ENCODE data around the gene KLK12.

The KLK12 gene

DNA sequence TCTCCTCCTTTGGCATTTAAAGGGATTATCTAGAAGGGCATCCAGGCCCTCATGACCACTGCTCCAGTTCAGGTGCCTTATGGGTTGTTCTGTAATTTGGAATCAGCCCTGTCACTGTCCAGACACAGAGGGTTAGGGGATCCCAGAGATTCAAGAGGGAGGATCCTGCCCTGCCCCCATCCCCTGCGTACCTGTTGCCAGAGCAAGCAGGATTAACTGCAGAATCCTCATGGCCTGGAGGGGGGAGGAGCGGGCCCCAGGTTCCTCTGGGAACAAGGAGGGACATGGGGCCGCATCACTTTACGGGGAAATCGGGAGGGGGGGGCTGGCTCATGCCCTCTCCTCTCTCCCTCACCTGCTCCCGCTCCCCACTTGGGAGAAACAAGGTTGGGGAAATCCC is 9.4 kb downstream of the KLK12 start:
- Histone ChIP-seq H3K4me1 (ENCODE audit: control insufficient read depth in 1 of 2, insufficient read depth in 2 of 2, low read length in 2 of 2) (no peaks in the 10 kb centered on the region), H3K36me3 (ENCODE audit: control insufficient read depth in 1 of 2, insufficient read depth in 2 of 2, low read length in 2 of 2) (no peaks in the 10 kb centered on the region), H3K27me3 (ENCODE audit: low read depth, low read length) (no peaks in the 10 kb centered on the region), H3K4me3 (ENCODE audit: low read depth in 1 of 2, low read length in 2 of 2) (no peak overlapping the region), H3K27ac (ENCODE audit: low read length) (no peak overlapping the region), H3K9me3 (ENCODE audit: control insufficient read depth in 1 of 2, low read length in 2 of 2) (no peaks in the 10 kb centered on the region)

GRCh38 chr19:51024924-51025323 is 9.9 kb downstream of the KLK12 start:
- Histone ChIP-seq H3K36me3 (ENCODE audit: control insufficient read depth in 1 of 2, insufficient read depth in 2 of 2, low read length in 2 of 2) (no peaks in the 10 kb centered on the region), H3K27ac (ENCODE audit: low read length) (no peak overlapping the region), H3K27me3 (ENCODE audit: low read depth, low read length) (peaks cover 4% of the 10 kb centered on the region), H3K4me1 (ENCODE audit: control insufficient read depth in 1 of 2, insufficient read depth in 2 of 2, low read length in 2 of 2) (peaks cover 0 to under 1% of the 10 kb centered on the region in 2 donors), H3K4me3 (ENCODE audit: low read depth in 1 of 2, low read length in 2 of 2) (no peak overlapping the region), H3K9me3 (ENCODE audit: control insufficient read depth in 1 of 2, low read length in 2 of 2) (no peaks in the 10 kb centered on the region)

DNA sequence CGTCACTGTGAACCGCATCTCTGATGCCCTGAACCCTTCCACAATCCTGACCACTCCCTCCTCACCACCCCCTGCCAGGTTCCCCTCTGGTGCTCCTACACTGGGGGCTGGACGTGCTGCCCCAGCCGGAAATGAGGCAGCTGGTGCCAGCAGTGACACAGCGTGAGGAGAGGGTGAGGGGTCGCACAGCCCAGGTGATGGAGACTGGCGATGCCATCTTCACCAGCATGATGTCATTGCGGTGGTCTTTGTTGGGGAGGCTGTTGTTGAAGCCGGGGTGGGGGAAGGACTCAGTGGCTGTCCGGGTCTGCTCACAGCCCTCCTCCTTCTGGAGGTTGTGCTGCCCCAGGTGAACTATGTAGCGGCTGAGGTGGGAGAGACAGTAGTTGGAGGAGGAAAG is 10.9 kb downstream of the KLK12 start:
- H3K4me1 ChIP-seq (ENCODE audit: control insufficient read depth in 1 of 2, insufficient read depth in 2 of 2, low read length in 2 of 2): peaks cover 0 to 10% of the 10 kb centered on the region in 2 donors
- H3K9me3 ChIP-seq (ENCODE audit: control insufficient read depth in 1 of 2, low read length in 2 of 2): no peaks in the 10 kb centered on the region
- no peaks in the 10 kb centered on the region for H3K36me3 ChIP-seq (ENCODE audit: control insufficient read depth in 1 of 2, insufficient read depth in 2 of 2, low read length in 2 of 2)
- no peak overlapping the region for H3K27ac ChIP-seq (ENCODE audit: low read length)
- H3K27me3 ChIP-seq (ENCODE audit: low read depth, low read length): peaks cover 5% of the 10 kb centered on the region
- no peak overlapping the region for H3K4me3 ChIP-seq (ENCODE audit: low read depth in 1 of 2, low read length in 2 of 2)

GRCh38 chr19:51022526-51022925 is 12.3 kb downstream of the KLK12 start:
- Histone ChIP-seq H3K27ac (ENCODE audit: low read length) (no peak overlapping the region), H3K27me3 (ENCODE audit: low read depth, low read length) (peaks cover 5% of the 10 kb centered on the region), H3K4me3 (ENCODE audit: low read depth in 1 of 2, low read length in 2 of 2) (no peak overlapping the region), H3K4me1 (ENCODE audit: control insufficient read depth in 1 of 2, insufficient read depth in 2 of 2, low read length in 2 of 2) (peaks cover 0 to 15% of the 10 kb centered on the region in 2 donors), H3K9me3 (ENCODE audit: control insufficient read depth in 1 of 2, low read length in 2 of 2) (no peaks in the 10 kb centered on the region), H3K36me3 (ENCODE audit: control insufficient read depth in 1 of 2, insufficient read depth in 2 of 2, low read length in 2 of 2) (no peaks in the 10 kb centered on the region)

GRCh38 chr19:51020988-51021651 is 13.7 kb downstream of the KLK12 start:
- Histone ChIP-seq H3K9me3 (ENCODE audit: control insufficient read depth in 1 of 2, low read length in 2 of 2) (no peaks in the 10 kb centered on the region), H3K27me3 (ENCODE audit: low read depth, low read length) (peaks cover 5% of the 10 kb centered on the region), H3K4me3 (ENCODE audit: low read depth in 1 of 2, low read length in 2 of 2) (no peak overlapping the region), H3K27ac (ENCODE audit: low read length) (no peak overlapping the region), H3K4me1 (ENCODE audit: control insufficient read depth in 1 of 2, insufficient read depth in 2 of 2, low read length in 2 of 2) (peaks cover 0 to 23% of the 10 kb centered on the region in 2 donors), H3K36me3 (ENCODE audit: control insufficient read depth in 1 of 2, insufficient read depth in 2 of 2, low read length in 2 of 2) (no peaks in the 10 kb centered on the region)

GRCh38 chr19:51019544-51019925 is 15.3 kb downstream of the KLK12 start, which contains the start of gene KLK10:
Gene KLK10, minus strand, starts transcription at chr19:51019709. Its CDS starts 579 bp downstream, at chr19:51019130.
- Histone ChIP-seq H3K36me3 (ENCODE audit: control insufficient read depth in 1 of 2, insufficient read depth in 2 of 2, low read length in 2 of 2) (no peaks in the 10 kb centered on the region), H3K27ac (ENCODE audit: low read length) (no peak within 1 kb of the TSS), H3K4me1 (ENCODE audit: control insufficient read depth in 1 of 2, insufficient read depth in 2 of 2, low read length in 2 of 2) (peaks cover 0 to 23% of the 10 kb centered on the region in 2 donors), H3K27me3 (ENCODE audit: low read depth, low read length) (peaks cover 9% of the 10 kb centered on the region), H3K9me3 (ENCODE audit: control insufficient read depth in 1 of 2, low read length in 2 of 2) (no peaks in the 10 kb centered on the region), H3K4me3 (ENCODE audit: low read depth in 1 of 2, low read length in 2 of 2) (peak within 1 kb of the TSS in 1 of 2 donors; percentile 28)

GRCh38 chr19:51018745-51019543 is 15.9 kb downstream of the KLK12 start:
- H3K27ac ChIP-seq (ENCODE audit: low read length): no peak overlapping the region
- H3K27me3 ChIP-seq (ENCODE audit: low read depth, low read length): peaks cover 12% of the 10 kb centered on the region
- peaks cover 0 to 23% of the 10 kb centered on the region in 2 donors for H3K4me1 ChIP-seq (ENCODE audit: control insufficient read depth in 1 of 2, insufficient read depth in 2 of 2, low read length in 2 of 2)
- H3K36me3 ChIP-seq (ENCODE audit: control insufficient read depth in 1 of 2, insufficient read depth in 2 of 2, low read length in 2 of 2): no peaks in the 10 kb centered on the region
- H3K9me3 ChIP-seq (ENCODE audit: control insufficient read depth in 1 of 2, low read length in 2 of 2): no peaks in the 10 kb centered on the region
- peak overlapping the region in 1 of 2 donors; percentile 28 for H3K4me3 ChIP-seq (ENCODE audit: low read depth in 1 of 2, low read length in 2 of 2)

GRCh38 chr19:51016798-51017683 is 17.8 kb downstream of the KLK12 start:
- Histone ChIP-seq H3K4me3 (ENCODE audit: low read depth in 1 of 2, low read length in 2 of 2) (peak overlapping the region in 1 of 2 donors; percentile 41), H3K27me3 (ENCODE audit: low read depth, low read length) (peaks cover 12% of the 10 kb centered on the region), H3K27ac (ENCODE audit: low read length) (no peak overlapping the region), H3K4me1 (ENCODE audit: control insufficient read depth in 1 of 2, insufficient read depth in 2 of 2, low read length in 2 of 2) (peaks cover 0 to 23% of the 10 kb centered on the region in 2 donors), H3K36me3 (ENCODE audit: control insufficient read depth in 1 of 2, insufficient read depth in 2 of 2, low read length in 2 of 2) (no peaks in the 10 kb centered on the region), H3K9me3 (ENCODE audit: control insufficient read depth in 1 of 2, low read length in 2 of 2) (no peaks in the 10 kb centered on the region)

DNA sequence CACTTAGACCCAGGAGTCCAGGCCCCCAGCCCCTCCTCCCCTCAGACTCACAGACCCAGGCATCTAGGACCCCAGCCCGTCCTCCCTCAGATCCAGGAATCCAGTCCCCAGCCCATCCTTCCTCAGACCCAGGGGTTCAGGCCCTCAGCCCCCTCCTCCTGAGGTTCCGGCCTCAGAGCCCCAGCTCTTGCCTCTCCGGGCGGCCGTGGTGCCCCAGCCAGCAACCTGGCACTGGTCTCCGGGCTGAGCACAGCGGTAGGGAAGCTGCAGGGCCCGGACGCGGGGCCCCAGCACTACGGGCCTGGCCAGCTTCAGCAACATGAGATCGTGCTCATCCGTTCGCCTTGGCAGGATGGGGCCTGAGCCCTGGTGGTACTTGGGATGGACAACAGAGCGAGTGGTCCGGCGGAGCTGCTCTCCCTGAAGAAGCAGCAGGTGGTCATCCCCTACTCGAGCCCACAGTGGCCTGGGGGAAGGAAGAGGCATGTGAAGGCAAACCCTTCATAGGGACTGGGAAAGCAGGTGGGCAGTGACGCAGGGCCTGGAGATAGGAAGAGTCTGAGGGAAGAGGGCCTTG is 19.0 kb downstream of the KLK12 start:
- H3K27me3 ChIP-seq (ENCODE audit: low read depth, low read length): peaks cover 12% of the 10 kb centered on the region
- H3K27ac ChIP-seq (ENCODE audit: low read length): no peak overlapping the region
- no peaks in the 10 kb centered on the region for H3K9me3 ChIP-seq (ENCODE audit: control insufficient read depth in 1 of 2, low read length in 2 of 2)
- no peaks in the 10 kb centered on the region for H3K36me3 ChIP-seq (ENCODE audit: control insufficient read depth in 1 of 2, insufficient read depth in 2 of 2, low read length in 2 of 2)
- H3K4me1 ChIP-seq (ENCODE audit: control insufficient read depth in 1 of 2, insufficient read depth in 2 of 2, low read length in 2 of 2): peaks cover 0 to 23% of the 10 kb centered on the region in 2 donors
- no peak overlapping the region for H3K4me3 ChIP-seq (ENCODE audit: low read depth in 1 of 2, low read length in 2 of 2)

- H3K4me1 ChIP-seq (ENCODE audit: control insufficient read depth in 1 of 2, insufficient read depth in 2 of 2, low read length in 2 of 2): peaks cover 0 to 16% of the 10 kb centered on the region in 2 donors
- H3K27me3 ChIP-seq (ENCODE audit: low read depth, low read length): peaks cover 7% of the 10 kb centered on the region
- no peak overlapping the region for H3K4me3 ChIP-seq (ENCODE audit: low read depth in 1 of 2, low read length in 2 of 2)
- H3K9me3 ChIP-seq (ENCODE audit: control insufficient read depth in 1 of 2, low read length in 2 of 2): no peaks in the 10 kb centered on the region
- H3K36me3 ChIP-seq (ENCODE audit: control insufficient read depth in 1 of 2, insufficient read depth in 2 of 2, low read length in 2 of 2): no peaks in the 10 kb centered on the region
- H3K27ac ChIP-seq (ENCODE audit: low read length): no peak overlapping the region
Observed at GRCh38 chr19:51014242-51014641, 20.6 kb downstream of the KLK12 start.

All from muscle layer of duodenum (tissue), 2 donors.